Kidney epithelial cell (primary cell): ENCODE measurements around the gene MEX3B. TPM values are rescaled to one million over a fixed set of nuclear protein-coding genes. Genes with fewer than 3 reads are reported as not detected.
"Not testable (repeated sequence)": the region's sequence is repeated elsewhere in the genome, so short reads cannot be mapped to it uniquely, and the experiment has no call there.

Experiments
- DNase-seq: peaks from one replicate; pipeline ENCODE4 v3.0.0-alpha.2; 2010; ENCODE audit warnings: low read depth
- H3K27me3 ChIP-seq: 2 replicates; pipeline ENCODE4 v1.6.0; 2011; ENCODE audit warnings: low read length; ENCODE audit not compliant: control insufficient read depth, insufficient read depth
- H3K36me3 ChIP-seq: 2 replicates; pipeline ENCODE4 v1.5.1; 2011; ENCODE audit warnings: low read length; ENCODE audit not compliant: control insufficient read depth, insufficient read depth
- H3K4me3 ChIP-seq: 2 replicates; pipeline ENCODE4 v1.5.1; 2011; ENCODE audit warnings: low read depth, mild to moderate bottlenecking, control low read depth, low read length
- CTCF ChIP-seq: IDR thresholded peaks from 2 replicates; pipeline ENCODE4 v1.5.1; 2011; ENCODE audit warnings: mild to moderate bottlenecking, moderate library complexity, low read length, control low read depth, inconsistent platforms; ENCODE audit not compliant: insufficient read depth, poor library complexity, severe bottlenecking
- total RNA-seq: library from RNA; depleted of rRNA; stranded (reverse); fragments of >200 nt; gene quantifications from 2 replicates; pipeline ENCODE4 v1.2.3, GENCODE V29; 2015

MEX3B gene
- total RNA-seq, 1 donor from 2014 or later: 18.8 TPM

- DNase-seq: no peak
- Histone ChIP-seq H3K4me3 (no peak overlapping the region), H3K36me3 (no peaks in the 10 kb centered on the region), H3K27me3 (no peaks in the 10 kb centered on the region)
- no peak for TF ChIP-seq CTCF
Observed at GRCh38 chr15:82014989-82015388, 30.8 kb downstream of the MEX3B start.

- no peaks in the 10 kb centered on the region for H3K27me3 ChIP-seq
- no peak for DNase-seq
- TF ChIP-seq CTCF: no peak
- H3K36me3 ChIP-seq: no peaks in the 10 kb centered on the region
- H3K4me3 ChIP-seq: no peak overlapping the region
Observed at GRCh38 chr15:82012908-82013307, 32.9 kb downstream of the MEX3B start.

GRCh38 chr15:82005239-82005638 lies 40.6 kb downstream of the MEX3B start:
- H3K4me3 ChIP-seq: no peak overlapping the region
- no peak for TF ChIP-seq CTCF
- no peak for DNase-seq

GRCh38 chr15:82003916-82004315 lies 41.9 kb downstream of the MEX3B start:
- DNase-seq: no peak
- no peak for TF ChIP-seq CTCF
- Histone ChIP-seq H3K27me3 (no peaks in the 10 kb centered on the region), H3K36me3 (no peaks in the 10 kb centered on the region), H3K4me3 (no peak overlapping the region)

More at GRCh38 chr15:82005239-82005638, 40.6 kb downstream of the MEX3B start:
- Histone ChIP-seq H3K36me3 (no peaks in the 10 kb centered on the region), H3K27me3 (no peaks in the 10 kb centered on the region)

GRCh38 chr15:81995081-81995480 lies 50.7 kb downstream of the MEX3B start:
- H3K36me3 ChIP-seq, DNase-seq, H3K4me3 ChIP-seq, H3K27me3 ChIP-seq: not testable (repeated sequence)

GRCh38 chr15:81992523-81992922 lies 53.3 kb downstream of the MEX3B start:
- no peaks in the 10 kb centered on the region for H3K27me3 ChIP-seq
- no peak for DNase-seq
- no peaks in the 10 kb centered on the region for H3K36me3 ChIP-seq
- TF ChIP-seq CTCF: no peak
- no peak overlapping the region for H3K4me3 ChIP-seq

Other genes with a start within 250 kb of the MEX3B start
- gene EFL1, start 216.7 kb upstream of the MEX3B start, total RNA-seq: 21.3 and 21.8 TPM in 2 replicates
- gene SAXO2, start 216.8 kb upstream of the MEX3B start, total RNA-seq: 0.79 and 0.96 TPM in 2 replicates